OCI-LY1 (cell line): ENCODE results near the gene ZNF23.
A peak's percentile ranks its signal among the peaks of the same experiment; 100 is the strongest.

ENCODE experiments used
- H2AFZ ChIP-seq: fragments of 200-600 bp; sonication (generic), shearing (Covaris generic); 2 replicates; pipeline ENCODE4 v1.6.0; 2014; ENCODE audit warnings: antibody characterized with exemption, mild to moderate bottlenecking, low read length
- H3F3A ChIP-seq: fragments of 200-600 bp; sonication (generic), shearing (Covaris generic); 2 replicates; pipeline ENCODE4 v1.6.0; 2014; ENCODE audit warnings: mild to moderate bottlenecking, antibody characterized with exemption, low read length, moderate library complexity; ENCODE audit not compliant: insufficient read depth
- H3K27ac ChIP-seq: fragments of 200-600 bp; sonication (generic); 2 replicates; pipeline ENCODE4 v1.5.1; 2014; ENCODE audit warnings: low read length, mixed run types, mild to moderate bottlenecking, low read depth; ENCODE audit not compliant: poor library complexity, severe bottlenecking
- H3K27me3 ChIP-seq: fragments of 200-600 bp; sonication (generic); 2 replicates; pipeline ENCODE4 v1.6.0; 2014; ENCODE audit warnings: antibody characterized with exemption, mild to moderate bottlenecking, low read length, moderate library complexity; ENCODE audit not compliant: insufficient read depth
- H3K36me3 ChIP-seq: fragments of 200-600 bp; sonication (generic); 2 replicates; pipeline ENCODE4 v1.6.1; 2014; ENCODE audit warnings: mild to moderate bottlenecking, antibody characterized with exemption, low read length, moderate library complexity, mixed read lengths; ENCODE audit not compliant: insufficient read depth
- H3K4me1 ChIP-seq: fragments of 200-600 bp; sonication (generic); 2 replicates; pipeline ENCODE4 v1.5.1; 2014; ENCODE audit warnings: mild to moderate bottlenecking, low read length, moderate library complexity; ENCODE audit not compliant: insufficient read depth, severe bottlenecking
- H3K4me2 ChIP-seq: fragments of 200-600 bp; sonication (generic), shearing (Covaris generic); 2 replicates; pipeline ENCODE4 v1.6.1; 2014; ENCODE audit warnings: low read length
- H3K4me3 ChIP-seq: fragments of 200-600 bp; sonication (generic); 2 replicates; pipeline ENCODE4 v1.5.1; 2014; ENCODE audit warnings: low read length, low read depth, mild to moderate bottlenecking, mixed read lengths; ENCODE audit not compliant: poor library complexity, severe bottlenecking
- H3K79me2 ChIP-seq: fragments of 200-600 bp; shearing (Covaris generic); 2 replicates; pipeline ENCODE4 v1.6.1; 2016; ENCODE audit warnings: mixed run types, low read length, mixed read lengths; ENCODE audit not compliant: insufficient read depth
- H3K9ac ChIP-seq: fragments of 200-600 bp; sonication (generic), shearing (Covaris generic); 2 replicates; pipeline ENCODE4 v1.6.1; 2014; ENCODE audit warnings: mild to moderate bottlenecking, low read length, mixed read lengths
- H3K9me2 ChIP-seq: fragments of 200-600 bp; sonication (generic), shearing (Covaris generic); 2 replicates; pipeline ENCODE4 v1.6.1; 2014; ENCODE audit warnings: low read depth, mild to moderate bottlenecking, low read length, mixed read lengths
- H3K9me3 ChIP-seq: fragments of 200-600 bp; shearing (Covaris generic); 2 replicates; pipeline ENCODE4 v1.6.1; 2014; ENCODE audit warnings: low read length, mixed read lengths
- H4K20me1 ChIP-seq: fragments of 200-600 bp; sonication (generic), shearing (Covaris generic); 2 replicates; pipeline ENCODE4 v1.6.0; 2016; ENCODE audit warnings: mild to moderate bottlenecking, low read length; ENCODE audit not compliant: insufficient read depth
- CTCF ChIP-seq: fragments of 200-600 bp; sonication (generic), shearing (Covaris generic); IDR thresholded peaks from 2 replicates; pipeline ENCODE4 v1.5.1; 2017; ENCODE audit warnings: mild to moderate bottlenecking, antibody characterized with exemption, low read length, moderate library complexity, mixed read lengths
- EZH2 ChIP-seq: fragments of 200-600 bp; sonication (generic), shearing (Covaris generic); IDR thresholded peaks from 2 replicates; pipeline ENCODE4 v1.8.0; 2017; ENCODE audit warnings: borderline replicate concordance, mixed run types, mild to moderate bottlenecking, antibody characterized with exemption, low read length, moderate library complexity, mixed read lengths

Gene ZNF23

GRCh38 chr16:71414038-71414437 lies 48.0 kb downstream of the ZNF23 start:
- Histone ChIP-seq H3K4me2 (no peak overlapping the region), H4K20me1 (no peaks in the 10 kb centered on the region), H3K9ac (no peak overlapping the region), H3K9me3 (no peaks in the 10 kb centered on the region), H3K4me3 (no peak overlapping the region), H2AFZ (no peak overlapping the region), H3K36me3 (no peaks in the 10 kb centered on the region), H3K27ac (no peak overlapping the region), H3K79me2 (no peaks in the 10 kb centered on the region), H3K9me2 (no peaks in the 10 kb centered on the region), H3K27me3 (no peaks in the 10 kb centered on the region), H3K4me1 (no peaks in the 10 kb centered on the region), H3F3A (no peaks in the 10 kb centered on the region)
- TF ChIP-seq EZH2 = no peak
- TF ChIP-seq CTCF = no peak

GRCh38 chr16:71413341-71413740 lies 48.7 kb downstream of the ZNF23 start:
- no peak for TF ChIP-seq CTCF
- TF ChIP-seq EZH2 = no peak
- Histone ChIP-seq H3K27ac (no peak overlapping the region), H3F3A (no peaks in the 10 kb centered on the region), H3K79me2 (no peaks in the 10 kb centered on the region), H3K9ac (no peak overlapping the region), H3K27me3 (no peaks in the 10 kb centered on the region), H3K4me3 (no peak overlapping the region), H3K4me2 (no peak overlapping the region), H2AFZ (no peak overlapping the region), H4K20me1 (no peaks in the 10 kb centered on the region), H3K9me3 (no peaks in the 10 kb centered on the region), H3K9me2 (no peaks in the 10 kb centered on the region), H3K36me3 (no peaks in the 10 kb centered on the region), H3K4me1 (no peaks in the 10 kb centered on the region)

GRCh38 chr16:71412270-71413160 lies 49.5 kb downstream of the ZNF23 start:
- H3K9me2 ChIP-seq = no peaks in the 10 kb centered on the region
- no peak overlapping the region for H3K27ac ChIP-seq
- no peaks in the 10 kb centered on the region for H3K36me3 ChIP-seq
- no peak overlapping the region for H3K4me2 ChIP-seq
- no peaks in the 10 kb centered on the region for H3K9me3 ChIP-seq
- no peaks in the 10 kb centered on the region for H4K20me1 ChIP-seq
- peak; percentile 90 for TF ChIP-seq CTCF
- TF ChIP-seq EZH2 = no peak
- H3K9ac ChIP-seq = no peak overlapping the region
- H3F3A ChIP-seq = no peaks in the 10 kb centered on the region
- no peaks in the 10 kb centered on the region for H3K4me1 ChIP-seq
- no peaks in the 10 kb centered on the region for H3K79me2 ChIP-seq
- no peak overlapping the region for H2AFZ ChIP-seq
- H3K4me3 ChIP-seq = no peak overlapping the region
- H3K27me3 ChIP-seq = no peaks in the 10 kb centered on the region
